Thymus (tissue), 11 donors: ENCODE measurements around the gene CTNNAL1. TPM values are rescaled to one million over a fixed set of nuclear protein-coding genes. Genes with fewer than 3 reads are reported as not detected.
"Not testable (repeated sequence)": the region's sequence is repeated elsewhere in the genome, so short reads cannot be mapped to it uniquely, and the experiment has no call there.

ENCODE experiments used
- DNase-seq, 9 donors: peaks; one replicate each; pipeline ENCODE4 v3.0.0-alpha.2; 2013; ENCODE audit warnings: low spot score in 9 of 9, low read depth in 6 of 9, missing footprints in 1 of 9
- H3K27ac ChIP-seq, 2 donors: one replicate each; pipeline ENCODE4 v1.5.1; 2013; ENCODE audit warnings: control low read depth in 1 of 2, low read depth in 1 of 2, low read length in 1 of 2, mild to moderate bottlenecking in 1 of 2, moderate library complexity in 1 of 2
- H3K27me3 ChIP-seq, 2 donors: one replicate each; pipeline ENCODE4 v1.5.1; 2013; ENCODE audit warnings: low read length in 1 of 2; ENCODE audit not compliant: control insufficient read depth in 2 of 2, insufficient read depth in 1 of 2
- H3K36me3 ChIP-seq, 2 donors: one replicate each; pipeline ENCODE4 v1.5.1; 2013; ENCODE audit warnings: low read length in 1 of 2, mild to moderate bottlenecking in 1 of 2, moderate library complexity in 1 of 2; ENCODE audit not compliant: control insufficient read depth in 2 of 2, insufficient read depth in 2 of 2
- H3K4me1 ChIP-seq, 2 donors: one replicate each; pipeline ENCODE4 v1.5.1; 2013; ENCODE audit warnings: low read length in 2 of 2; ENCODE audit not compliant: control insufficient read depth in 2 of 2, insufficient read depth in 2 of 2
- H3K4me3 ChIP-seq, 2 donors: one replicate each; pipeline ENCODE4 v1.5.1; 2013; ENCODE audit warnings: low read length in 2 of 2, control low read depth in 1 of 2, mild to moderate bottlenecking in 1 of 2
- H3K9me3 ChIP-seq, 2 donors: one replicate each; pipeline ENCODE4 v1.5.1; 2013; ENCODE audit warnings: low read length in 1 of 2, mild to moderate bottlenecking in 1 of 2; ENCODE audit not compliant: control insufficient read depth in 2 of 2, insufficient read depth in 1 of 2
- WGBS: extraction: QIAGEN DNeasy Blood & Tissue Kit; methylation state at CpG from one replicate; pipeline ENCODE4 v1.1.7; 2013; 5-methylcytosine and 5-hydroxymethylcytosine counted together
- polyA plus RNA-seq: library from polyadenylated mRNA; stranded (reverse); fragments of 200-250 nt; gene quantifications from one replicate; pipeline ENCODE4 v1.2.3, GENCODE V29; 2013
- total RNA-seq: library from RNA; stranded (reverse); fragments of 120-200 nt; gene quantifications from one replicate; pipeline ENCODE4 v1.2.4, GENCODE V29; 2013
- donor health status: healthy.

Gene CTNNAL1
- total and polyA plus RNA-seq, 2 donors, result 26.1 to 32.2 TPM

- H3K27ac ChIP-seq, result no peak overlapping the region
- H3K9me3 ChIP-seq, result peaks cover 0 to 4% of the 10 kb centered on the region in 2 donors
- peaks cover 8 to 14% of the 10 kb centered on the region in 2 donors for H3K4me1 ChIP-seq
- peaks cover 3 to 8% of the 10 kb centered on the region in 2 donors for H3K36me3 ChIP-seq
- no peaks in the 10 kb centered on the region for H3K27me3 ChIP-seq
- H3K4me3 ChIP-seq, result no peak overlapping the region
- DNase-seq, result no peak
- 98% methylated on average over 5 of the region's 5 CpGs for WGBS
Measured at GRCh38 chr9:108937561-108938305, 75.6 kb downstream of the CTNNAL1 start.

DNA sequence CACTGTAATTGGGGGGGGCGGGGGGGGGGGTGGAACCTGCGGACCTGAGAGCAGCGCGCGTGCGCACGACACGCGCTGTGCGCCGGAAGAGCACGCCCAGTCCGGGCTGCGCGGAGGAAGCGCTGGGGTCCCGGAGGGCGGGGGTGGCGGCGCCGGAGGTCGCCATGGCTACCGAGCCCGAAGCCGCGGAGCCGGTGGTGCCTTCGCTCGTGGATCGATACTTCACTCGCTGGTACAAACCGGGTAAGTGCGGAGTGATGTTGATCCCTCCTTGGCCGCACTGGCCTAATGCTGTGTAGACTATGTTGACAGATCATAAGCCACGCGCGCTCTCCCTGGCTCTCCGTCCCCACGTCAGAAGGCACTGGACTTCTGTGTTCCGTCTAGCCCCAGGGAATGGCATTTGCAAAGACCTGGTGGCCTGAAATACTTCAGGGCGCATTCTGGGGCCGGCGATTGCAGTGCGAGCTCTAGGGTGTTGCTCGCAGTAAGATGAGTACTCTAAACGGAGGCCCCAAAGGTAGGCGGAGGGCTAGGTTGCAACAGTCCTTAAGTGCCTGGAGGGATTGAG is 78.9 kb downstream of the CTNNAL1 start, which contains the start of gene ABITRAM:
TSS of gene ABITRAM (plus strand) at position 78 of the 571 bp plus-strand sequence. CDS start at position 165, 87 bp downstream.
- H3K9me3 ChIP-seq, result peaks cover 0 to 4% of the 10 kb centered on the region in 2 donors

DNA sequence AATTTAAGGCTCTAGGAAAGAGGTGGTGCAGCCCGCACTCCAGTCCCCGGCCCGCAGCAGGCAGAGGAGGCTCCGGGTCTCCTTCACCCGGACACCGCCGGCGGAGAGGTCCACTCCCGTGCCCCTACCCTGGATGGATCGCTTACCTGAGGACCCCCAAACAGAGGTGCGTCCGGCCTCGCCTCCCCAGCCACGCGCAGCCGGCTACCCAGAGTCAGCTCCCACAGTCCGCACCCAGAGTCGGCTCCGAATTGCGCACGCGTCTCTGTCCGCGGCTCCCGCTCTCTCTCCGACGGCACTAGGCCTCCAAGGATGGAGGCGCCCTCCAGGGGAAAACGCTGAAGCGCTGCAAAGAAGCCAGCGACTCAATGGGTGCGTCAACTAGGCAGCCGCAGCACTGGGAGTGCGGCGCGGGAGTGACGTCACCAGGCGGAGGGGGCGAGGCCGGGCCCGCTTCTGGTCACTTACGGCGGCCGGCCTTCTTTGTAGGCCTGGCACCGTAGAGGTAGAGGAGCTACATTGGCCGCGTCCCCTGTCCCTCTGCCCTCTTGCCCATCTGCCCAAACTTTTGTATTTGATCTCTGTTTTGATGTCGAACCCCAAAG is 79.5 kb downstream of the CTNNAL1 start, which contains the start of gene ELP1:
TSS of gene ELP1 (minus strand) at position 407 of the 605 bp plus-strand sequence. CDS start 2,978 bp downstream, outside the sequence.
- peaks cover 0 to 4% of the 10 kb centered on the region in 2 donors for H3K9me3 ChIP-seq
- peaks cover 0 to 2% of the 10 kb centered on the region in 2 donors for H3K36me3 ChIP-seq
- peak within 1 kb of the TSS; percentile 88 to 95 for H3K4me3 ChIP-seq
- under 1% methylated on average over 48 of the region's 48 CpGs for WGBS
- H3K4me1 ChIP-seq, result peaks cover 12 to 17% of the 10 kb centered on the region in 2 donors
- peak within 1 kb of the TSS; percentile 87 to 94 for H3K27ac ChIP-seq
- no peaks in the 10 kb centered on the region for H3K27me3 ChIP-seq
- DNase-seq, result peak; percentile 76 to 95 (median 88)

More for the DNA sequence above, 78.9 kb downstream of the CTNNAL1 start, which contains the start of gene ABITRAM:
- Histone ChIP-seq H3K36me3 (peaks cover 0 to 3% of the 10 kb centered on the region in 2 donors), H3K27ac (peak within 1 kb of the TSS; percentile 87 to 94), H3K4me1 (peaks cover 12 to 17% of the 10 kb centered on the region in 2 donors), H3K27me3 (no peaks in the 10 kb centered on the region), H3K4me3 (peak within 1 kb of the TSS; percentile 88 to 95)
- WGBS, result under 1% methylated on average over 47 of the region's 47 CpGs
- DNase-seq, result peak in 8 of 9 donors; percentile 59 to 92 (median 80)

DNA sequence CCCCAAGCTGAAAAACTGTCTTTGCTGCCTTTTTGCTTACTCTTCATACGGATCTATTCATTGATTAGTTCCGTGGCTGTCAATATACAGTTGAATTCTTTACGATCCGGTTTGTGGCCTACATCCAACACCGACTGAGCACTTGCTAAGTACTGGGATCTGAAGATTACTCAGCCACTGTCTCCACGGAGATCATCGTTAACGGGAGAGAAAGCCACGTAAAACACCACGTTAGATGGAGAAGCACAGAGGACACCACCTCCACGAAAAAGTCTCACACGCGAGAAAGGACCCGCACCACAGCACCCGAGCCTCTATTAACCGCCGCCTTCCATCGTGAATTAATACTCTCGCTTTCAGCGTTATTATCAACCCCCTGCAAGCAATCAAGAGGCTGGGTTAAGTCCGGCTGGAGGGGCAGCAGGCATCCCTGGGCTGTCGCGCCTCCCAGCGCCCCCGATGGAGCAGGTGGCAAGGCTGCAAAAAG is 80.0 kb downstream of the CTNNAL1 start:
- Histone ChIP-seq H3K9me3 (peaks cover 0 to 4% of the 10 kb centered on the region in 2 donors), H3K27me3 (no peaks in the 10 kb centered on the region), H3K27ac (peak overlapping the region; percentile 87 to 94), H3K4me3 (peak overlapping the region; percentile 88 to 95), H3K36me3 (peaks cover 0 to 2% of the 10 kb centered on the region in 2 donors), H3K4me1 (peaks cover 12 to 17% of the 10 kb centered on the region in 2 donors)
- DNase-seq, result peak in 4 of 9 donors; percentile 2 to 37 (median 8)
- WGBS, result 2% methylated on average over 25 of the region's 25 CpGs

- peaks cover 8 to 10% of the 10 kb centered on the region in 2 donors for H3K4me1 ChIP-seq
- no peaks in the 10 kb centered on the region for H3K27me3 ChIP-seq
- H3K4me3 ChIP-seq, result no peak overlapping the region
- H3K36me3 ChIP-seq, result peaks cover 15 to 36% of the 10 kb centered on the region in 2 donors
- H3K9me3 ChIP-seq, result no peaks in the 10 kb centered on the region
- H3K27ac ChIP-seq, result no peak overlapping the region
- no peak for DNase-seq
- WGBS, result 73% methylated on average over 2 of the region's 2 CpGs
Measured at GRCh38 chr9:108928386-108928785, 84.9 kb downstream of the CTNNAL1 start.

GRCh38 chr9:108924466-108924865 is 88.8 kb downstream of the CTNNAL1 start:
- no peak for DNase-seq
- no peak overlapping the region for H3K27ac ChIP-seq
- no peak overlapping the region for H3K4me3 ChIP-seq
- H3K4me1 ChIP-seq, result no peaks in the 10 kb centered on the region
- H3K9me3 ChIP-seq, result no peaks in the 10 kb centered on the region
- no peaks in the 10 kb centered on the region for H3K27me3 ChIP-seq
- H3K36me3 ChIP-seq, result peaks cover 17 to 53% of the 10 kb centered on the region in 2 donors

- no peak for DNase-seq
- Histone ChIP-seq H3K36me3 (peaks cover 17 to 56% of the 10 kb centered on the region in 2 donors), H3K9me3 (no peaks in the 10 kb centered on the region), H3K27ac (no peak overlapping the region), H3K27me3 (no peaks in the 10 kb centered on the region), H3K4me1 (no peaks in the 10 kb centered on the region), H3K4me3 (no peak overlapping the region)
- 97% methylated on average over 1 of the region's 1 CpG for WGBS
Measured at GRCh38 chr9:108921200-108921599, 92.1 kb downstream of the CTNNAL1 start.

GRCh38 chr9:108920401-108920800 is 92.9 kb downstream of the CTNNAL1 start:
- WGBS, result 98% methylated on average over 1 of the region's 1 CpG
- not testable (repeated sequence) for H3K4me1 ChIP-seq, DNase-seq, H3K27me3 ChIP-seq, H3K27ac ChIP-seq, H3K4me3 ChIP-seq, H3K9me3 ChIP-seq
- H3K36me3 ChIP-seq, result peaks cover 12 to 54% of the 10 kb centered on the region in 2 donors
